Mesodermal cell (in vitro differentiated cells): ENCODE measurements around the gene CNGA3.
"Not testable (repeated sequence)": the region's sequence is repeated elsewhere in the genome, so short reads cannot be mapped to it uniquely, and the experiment has no call there.

Experiments used
- H3K27ac ChIP-seq: 2 replicates; pipeline ENCODE4 v1.7.0; 2013; ENCODE audit warnings: mild to moderate bottlenecking, low read depth, low read length, moderate library complexity; ENCODE audit not compliant: severe bottlenecking
- H3K36me3 ChIP-seq: 2 replicates; pipeline ENCODE4 v1.7.1; 2013; ENCODE audit warnings: mild to moderate bottlenecking, low read length, moderate library complexity; ENCODE audit not compliant: control insufficient read depth, insufficient read depth
- H3K4me1 ChIP-seq: one replicate; pipeline ENCODE4 v1.7.1; 2013; ENCODE audit warnings: mild to moderate bottlenecking, low read length; ENCODE audit not compliant: insufficient read depth, control insufficient read depth, poor library complexity, severe bottlenecking
- H3K4me3 ChIP-seq: 2 replicates; pipeline ENCODE4 v1.7.0; 2013; ENCODE audit warnings: low read length, control low read depth, mild to moderate bottlenecking; ENCODE audit not compliant: insufficient read depth, poor library complexity, severe bottlenecking; ENCODE audit errors: extremely low read depth
- H3K9me3 ChIP-seq: 2 replicates; pipeline ENCODE4 v1.7.1; 2013; ENCODE audit warnings: mild to moderate bottlenecking, low read length, moderate library complexity; ENCODE audit not compliant: control insufficient read depth
- WGBS, 2 experiments: methylation state at CpG; one replicate each; pipeline ENCODE4 v1.1.5; 2013; ENCODE audit warnings: missing lambda C conversion rate in 2 of 2; ENCODE audit not compliant: insufficient coverage in 2 of 2; 5-methylcytosine and 5-hydroxymethylcytosine counted together

The CNGA3 gene

DNA sequence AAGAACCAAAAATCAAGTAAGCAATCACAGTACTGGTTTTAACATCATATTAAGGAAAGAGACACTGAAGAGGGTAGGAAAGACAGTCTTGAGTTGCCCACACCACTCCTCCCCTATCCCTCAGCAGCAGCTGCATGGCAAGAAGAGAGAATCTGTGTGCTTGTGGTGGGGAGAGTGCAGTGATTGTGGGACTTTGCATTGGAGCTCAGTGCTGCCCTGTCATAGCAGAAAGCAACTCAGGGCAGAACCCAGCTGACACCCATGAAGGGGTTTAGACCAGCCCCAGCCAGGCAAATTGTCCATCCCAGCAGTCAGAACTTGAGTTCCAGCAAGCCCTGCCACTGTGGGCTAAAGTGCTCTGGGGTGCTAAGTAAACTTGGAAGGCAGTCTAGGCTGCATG is 57.6 kb downstream of the CNGA3 start:
- Histone ChIP-seq H3K4me3 (no peak overlapping the region), H3K27ac (no peak overlapping the region), H3K9me3 (no peaks in the 10 kb centered on the region), H3K4me1 (no peaks in the 10 kb centered on the region), H3K36me3 (no peaks in the 10 kb centered on the region)

DNA sequence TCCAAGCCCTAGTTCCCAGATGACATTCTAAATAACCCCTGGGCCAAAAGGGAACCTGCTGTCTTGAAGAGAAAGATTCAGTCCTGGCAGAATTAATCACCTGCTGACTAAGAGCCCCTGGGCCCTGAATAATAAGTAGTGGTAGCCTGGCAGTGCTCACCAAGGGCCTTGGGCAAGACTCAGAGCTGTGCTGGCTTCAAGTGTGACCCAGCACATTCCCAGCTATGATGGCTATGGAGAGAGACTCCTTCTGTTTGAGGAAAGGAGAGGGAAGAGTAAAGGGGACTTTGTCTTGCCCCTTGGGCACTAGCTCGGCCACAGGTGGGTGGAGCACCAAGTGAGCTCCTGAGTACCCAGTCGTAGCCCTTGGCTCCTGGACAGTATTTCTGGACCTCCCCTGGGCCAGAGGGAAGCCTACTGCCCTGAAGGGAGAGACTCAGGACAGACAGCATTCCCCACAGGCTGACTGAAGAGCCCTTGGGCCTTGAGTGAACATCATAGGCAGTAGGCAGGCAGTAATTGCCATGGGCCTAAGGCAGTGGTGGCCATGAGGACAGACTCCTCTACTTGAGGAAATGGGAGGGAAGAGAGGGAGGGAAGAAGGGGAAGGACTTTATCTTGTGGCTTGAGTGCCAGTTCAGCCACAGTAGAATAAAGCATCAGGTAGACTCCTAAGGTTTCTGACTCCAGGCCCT is 58.4 kb downstream of the CNGA3 start:
- 79 to 83% methylated on average over 1 to 2 of the region's 2 CpGs for WGBS, 2 experiments
- no peak overlapping the region for H3K4me3 ChIP-seq
- no peaks in the 10 kb centered on the region for H3K9me3 ChIP-seq
- H3K4me1 ChIP-seq, result no peaks in the 10 kb centered on the region
- no peak overlapping the region for H3K27ac ChIP-seq
- no peaks in the 10 kb centered on the region for H3K36me3 ChIP-seq

DNA sequence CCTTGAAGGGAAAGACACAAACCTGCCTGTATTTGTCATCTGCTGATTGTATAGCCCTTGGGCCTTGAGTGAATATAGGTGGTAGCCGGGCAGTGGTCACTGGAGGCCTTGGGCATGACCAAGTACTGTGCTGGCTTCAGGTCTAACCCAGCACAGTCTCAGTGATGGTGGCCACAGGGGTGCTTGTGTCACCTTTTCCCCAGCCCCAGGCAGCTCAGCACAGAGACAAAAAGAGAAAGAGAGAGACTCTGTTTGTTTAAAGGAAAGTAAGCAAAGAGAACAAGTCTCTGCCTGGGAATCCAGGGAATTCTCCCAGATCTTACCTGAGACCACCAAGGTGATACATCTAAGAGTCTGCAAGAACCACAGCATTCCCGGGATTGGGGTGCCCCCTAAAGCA is 59.0 kb downstream of the CNGA3 start:
- Histone ChIP-seq H3K27ac (no peak overlapping the region), H3K36me3 (no peaks in the 10 kb centered on the region), H3K4me3 (no peak overlapping the region), H3K4me1 (no peaks in the 10 kb centered on the region), H3K9me3 (no peaks in the 10 kb centered on the region)
- WGBS, 2 experiments, result 84% methylated on average over 2 of the region's 2 CpGs

DNA sequence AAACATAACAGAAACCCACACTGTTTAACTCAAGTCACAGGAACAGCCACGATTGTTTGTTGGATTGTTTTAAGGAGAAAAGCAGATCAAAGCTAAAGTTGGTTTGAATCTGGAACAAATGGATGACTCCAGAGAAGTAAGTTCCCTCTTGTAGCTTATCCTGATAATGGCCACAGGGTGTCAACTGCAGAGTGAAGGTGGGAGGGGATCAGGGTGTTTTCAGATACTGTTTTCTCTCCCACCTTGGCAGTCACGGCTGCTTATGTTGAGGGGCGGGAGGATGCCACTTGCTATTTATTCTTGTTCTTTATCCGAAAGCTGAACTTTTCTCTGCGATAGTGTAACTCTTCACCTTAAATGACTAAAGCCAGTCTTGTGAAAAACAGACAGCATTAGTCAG is 61.9 kb downstream of the CNGA3 start:
- Histone ChIP-seq H3K4me1 (no peaks in the 10 kb centered on the region), H3K36me3 (no peaks in the 10 kb centered on the region), H3K4me3 (no peak overlapping the region), H3K9me3 (no peaks in the 10 kb centered on the region), H3K27ac (no peak overlapping the region)
- WGBS, 2 experiments, result 88% methylated on average over 4 of the region's 5 CpGs; no CpG with 5 or more reads in 1 of the 2 experiments

DNA sequence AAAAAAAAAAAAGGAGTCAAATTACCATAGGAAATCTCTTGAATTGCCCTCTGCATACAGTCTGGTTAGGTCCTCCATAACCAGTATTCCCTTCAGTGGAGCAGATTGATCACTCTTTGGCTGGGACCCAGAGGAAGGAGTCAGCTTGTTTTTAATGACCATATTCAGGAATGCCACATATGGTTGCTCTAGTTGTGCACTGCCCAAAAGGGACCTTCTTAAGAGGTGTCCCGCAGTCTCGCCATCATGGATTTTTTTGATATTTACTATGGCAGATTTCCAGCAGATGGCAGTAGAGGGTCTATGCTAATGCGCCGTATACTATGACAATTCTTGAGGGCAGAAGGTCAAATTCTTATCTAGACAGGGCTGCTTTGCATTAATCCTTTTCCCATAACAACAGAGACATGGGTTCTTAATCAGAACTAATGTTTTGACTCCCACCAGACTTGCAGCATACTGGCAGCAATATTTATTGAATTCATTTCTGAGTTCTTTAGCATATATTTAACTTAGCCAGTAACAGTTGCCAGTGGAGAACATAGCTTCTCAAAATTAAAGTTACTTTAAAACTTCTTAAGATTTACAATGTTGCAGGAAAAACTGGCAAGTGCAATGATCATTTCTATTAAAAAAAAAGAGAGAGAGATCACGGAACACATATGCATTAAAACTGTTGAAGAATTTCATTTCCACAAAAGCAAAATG is 66.6 kb downstream of the CNGA3 start:
- peaks cover 8% of the 10 kb centered on the region for H3K9me3 ChIP-seq
- H3K4me1 ChIP-seq, result no peaks in the 10 kb centered on the region
- H3K4me3 ChIP-seq, result no peak overlapping the region
- WGBS, 2 experiments, result 61 to 66% methylated on average over 4 of the region's 5 CpGs
- no peak overlapping the region for H3K27ac ChIP-seq
- H3K36me3 ChIP-seq, result no peaks in the 10 kb centered on the region

DNA sequence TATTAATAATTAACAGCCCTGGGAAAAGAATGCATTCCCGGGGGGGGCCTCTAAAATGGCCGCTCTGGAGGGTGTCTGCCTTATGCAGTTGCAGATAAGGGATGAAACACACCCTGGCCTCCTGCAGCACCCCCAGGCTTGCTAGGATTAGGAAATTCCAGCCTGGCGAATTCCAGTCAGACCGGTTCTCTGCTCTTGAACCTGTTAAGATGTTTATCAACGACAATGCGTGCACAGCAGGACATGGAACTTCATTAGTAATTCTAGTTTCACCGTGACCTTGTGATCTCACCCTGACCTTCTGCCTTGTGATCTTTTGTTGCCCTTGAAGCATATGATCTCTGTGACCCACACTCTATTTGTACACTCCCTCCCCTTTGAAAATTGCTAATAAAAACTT is 68.0 kb downstream of the CNGA3 start:
- not testable (repeated sequence) for H3K4me1 ChIP-seq, H3K9me3 ChIP-seq, H3K36me3 ChIP-seq, H3K27ac ChIP-seq, H3K4me3 ChIP-seq
- WGBS, 2 experiments, result 91 to 96% methylated on average over 5 to 6 of the region's 7 CpGs

DNA sequence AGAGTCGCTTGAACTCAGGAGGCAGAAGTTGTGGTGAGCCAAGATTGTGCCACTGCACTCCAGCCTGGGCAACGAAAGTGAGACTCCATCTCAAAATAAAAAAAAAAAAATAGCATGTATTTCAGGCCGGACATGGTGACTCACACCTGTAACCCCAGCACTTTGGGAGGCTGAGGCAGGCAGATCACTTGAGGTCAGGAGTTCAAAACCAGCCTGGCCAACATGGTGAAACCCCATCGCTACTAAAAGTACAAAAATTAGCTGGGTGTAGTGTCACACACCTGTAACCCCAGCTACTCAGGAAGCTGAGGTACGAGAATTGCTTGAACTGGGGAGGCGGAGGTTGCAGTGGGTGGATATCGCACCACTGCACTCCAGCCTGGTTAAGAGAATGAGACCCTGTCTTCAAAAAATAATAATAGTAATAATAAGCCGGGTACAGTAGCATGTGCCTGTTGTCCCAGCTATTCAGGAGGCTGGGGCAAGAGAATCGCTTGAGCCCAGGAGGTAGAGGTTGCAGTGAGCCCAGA is 69.5 kb downstream of the CNGA3 start:
- 95 to 100% methylated on average over 2 to 6 of the region's 9 CpGs for WGBS, 2 experiments
- not testable (repeated sequence) for H3K36me3 ChIP-seq, H3K9me3 ChIP-seq, H3K27ac ChIP-seq, H3K4me1 ChIP-seq, H3K4me3 ChIP-seq

DNA sequence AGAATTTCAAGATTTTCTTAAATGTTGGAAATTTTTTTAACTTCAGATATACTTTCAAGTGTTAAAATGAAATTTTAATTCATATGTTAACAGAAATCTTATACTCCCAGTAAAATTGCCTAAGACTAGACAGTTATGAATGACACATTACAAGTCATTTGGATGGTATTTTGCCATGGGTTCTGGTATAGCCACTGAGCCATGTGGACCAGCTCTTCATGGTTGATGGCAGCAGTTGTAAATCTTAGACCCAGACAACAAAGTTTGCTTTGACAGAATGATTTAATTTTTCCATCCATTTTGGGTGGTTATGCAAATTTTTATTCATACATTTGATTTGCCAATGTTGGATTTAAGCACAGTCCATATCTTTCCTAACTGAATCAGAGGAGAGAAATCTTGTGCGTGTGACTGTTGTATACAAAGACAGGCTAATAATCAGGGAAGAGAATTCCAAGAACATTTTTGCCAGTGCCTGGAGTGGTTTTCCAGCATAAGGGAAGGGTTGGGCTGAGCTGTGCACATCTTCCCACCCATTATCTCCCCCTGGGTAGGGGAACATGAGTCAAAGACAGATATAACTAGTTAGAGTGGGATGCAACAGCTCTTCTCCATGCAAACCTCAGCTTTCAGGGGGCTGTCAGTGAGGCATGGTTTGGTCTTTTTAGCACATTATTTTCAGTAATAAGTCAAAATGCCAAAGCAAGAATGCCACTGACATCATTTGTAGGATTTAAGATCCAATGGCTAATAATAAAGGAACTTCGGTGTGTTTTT is 70.3 kb downstream of the CNGA3 start:
- Histone ChIP-seq H3K9me3 (peaks cover 8% of the 10 kb centered on the region), H3K36me3 (no peaks in the 10 kb centered on the region), H3K4me1 (no peaks in the 10 kb centered on the region), H3K27ac (no peak overlapping the region), H3K4me3 (no peak overlapping the region)
- no CpG with 5 or more reads among the region's 2 CpGs for WGBS, 2 experiments

DNA sequence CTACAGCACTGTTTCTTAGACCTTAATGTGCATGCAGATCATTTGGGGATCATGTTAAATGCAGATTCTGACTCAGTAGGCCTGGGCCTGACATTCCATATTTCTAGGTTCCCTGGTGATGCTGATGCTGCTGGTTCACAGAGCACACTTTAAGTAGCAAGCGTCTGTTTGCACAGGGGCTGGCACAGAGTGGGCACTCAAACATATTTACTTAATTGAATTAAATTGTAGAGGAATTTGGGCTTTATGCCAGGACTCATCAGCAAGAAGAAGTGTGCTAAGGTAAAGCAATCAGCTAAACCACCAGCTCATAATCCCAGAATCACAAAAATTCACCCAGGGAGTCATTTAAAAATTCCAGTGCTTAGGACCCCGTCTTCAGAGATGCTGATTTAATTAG is 73.3 kb downstream of the CNGA3 start:
- Histone ChIP-seq H3K4me3 (no peak overlapping the region), H3K9me3 (peaks cover 7% of the 10 kb centered on the region), H3K36me3 (no peaks in the 10 kb centered on the region), H3K4me1 (no peaks in the 10 kb centered on the region), H3K27ac (no peak overlapping the region)
- WGBS, 2 experiments, result 71 to 86% methylated on average over 1 of the region's 2 CpGs

DNA sequence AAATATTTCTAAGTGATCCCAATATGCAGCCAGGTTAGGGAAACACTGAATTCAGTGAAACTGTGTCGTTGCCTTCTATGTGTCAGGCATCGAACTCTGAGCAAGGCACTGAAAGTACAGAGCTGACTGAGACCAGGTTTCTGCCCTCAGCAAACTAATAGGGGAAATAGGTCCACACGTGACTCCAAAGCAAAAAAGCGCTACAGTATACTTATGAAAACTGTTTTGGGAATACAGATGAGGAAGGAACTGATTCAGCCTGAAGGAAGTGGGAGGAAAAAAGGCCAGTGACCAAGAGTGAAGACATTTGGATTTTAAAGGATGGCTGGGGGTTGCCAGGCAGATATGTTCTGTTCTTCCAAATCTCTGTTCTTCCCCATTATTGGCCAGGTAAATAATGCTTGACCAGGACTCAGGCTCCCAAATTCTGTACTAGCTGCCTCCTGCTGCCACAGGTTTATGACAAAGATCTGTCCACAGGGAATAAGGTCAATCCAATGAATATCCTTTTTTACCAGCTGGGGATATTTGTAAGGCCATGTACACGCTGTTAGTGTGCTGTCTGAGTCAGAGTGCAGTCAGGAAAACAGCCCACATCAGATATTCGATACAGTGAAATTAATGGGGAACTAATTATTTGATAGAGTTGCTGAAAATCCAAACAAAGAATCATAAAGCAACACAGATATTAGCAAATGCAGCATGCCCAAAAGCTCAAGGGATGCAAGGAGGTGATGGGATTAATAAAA is 73.9 kb downstream of the CNGA3 start:
- Histone ChIP-seq H3K4me3 (no peak overlapping the region), H3K9me3 (peaks cover under 1% of the 10 kb centered on the region), H3K27ac (no peak overlapping the region), H3K4me1 (no peaks in the 10 kb centered on the region), H3K36me3 (no peaks in the 10 kb centered on the region)
- WGBS, 2 experiments, result 79 to 90% methylated on average over 4 to 5 of the region's 6 CpGs
